Inflammatory macrophage (primary cell): ENCODE results near the gene MAML3.
A peak's percentile ranks its signal among the peaks of the same experiment; 100 is the strongest.

Source experiments
- DNase-seq, 2 donors: peaks; one replicate each; pipeline ENCODE4 v3.0.0-alpha.2; 2020 to 2022

The MAML3 gene

DNA sequence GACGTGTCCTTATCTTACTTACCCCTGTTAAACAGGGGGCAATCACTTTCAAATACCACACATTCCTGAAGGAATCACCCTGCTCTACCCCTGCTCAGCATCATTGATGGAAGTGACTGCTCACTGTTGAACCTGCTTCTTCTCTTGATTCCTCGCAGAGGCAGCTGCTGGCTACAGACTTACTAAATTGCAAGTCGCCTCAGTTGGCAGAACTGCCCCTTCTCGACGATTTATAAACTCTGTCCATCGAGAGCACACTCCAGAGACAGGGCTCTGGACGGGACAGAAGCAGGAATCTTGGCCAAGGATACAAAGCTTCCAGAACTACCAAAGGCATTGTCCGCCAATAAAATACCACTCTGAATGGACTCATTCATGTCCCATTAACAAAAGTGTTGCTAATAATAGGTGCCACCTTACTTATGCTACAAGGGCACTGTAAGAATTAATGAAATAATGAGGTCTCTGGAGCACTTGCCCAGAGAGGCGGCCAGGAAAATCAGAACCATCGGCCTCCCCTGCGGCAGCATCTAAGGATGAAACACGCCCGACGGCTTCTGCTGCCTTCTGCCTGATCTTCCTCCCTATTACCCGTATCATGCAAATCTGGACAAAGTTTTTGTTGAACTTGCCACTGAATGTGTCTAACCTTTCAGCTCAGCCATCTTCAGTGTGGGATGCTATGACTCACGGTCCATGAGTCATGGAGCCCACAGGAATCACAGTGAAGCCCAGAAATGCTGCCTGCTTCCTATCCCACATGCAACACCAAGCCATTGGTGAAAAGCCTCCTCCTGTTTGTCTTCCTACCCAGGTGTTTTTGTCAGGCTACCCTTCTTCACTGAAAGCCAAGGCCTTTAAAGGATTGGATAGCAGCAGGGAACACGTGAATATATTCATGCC, 164.9 kb downstream of the MAML3 start:
- DNase-seq = peak; percentile 77 to 90

- peak in 1 of 2 donors; percentile 41 for DNase-seq
These were observed 166.5 kb downstream of the MAML3 start for GRCh38 chr4:139987502-139987850.

GRCh38 chr4:139986689-139987501, 167.1 kb downstream of the MAML3 start:
- no peak for DNase-seq

- no peak for DNase-seq
These were observed 167.9 kb downstream of the MAML3 start for GRCh38 chr4:139986106-139986505.

- DNase-seq = no peak
These were observed 168.6 kb downstream of the MAML3 start for GRCh38 chr4:139985401-139985800.

DNA sequence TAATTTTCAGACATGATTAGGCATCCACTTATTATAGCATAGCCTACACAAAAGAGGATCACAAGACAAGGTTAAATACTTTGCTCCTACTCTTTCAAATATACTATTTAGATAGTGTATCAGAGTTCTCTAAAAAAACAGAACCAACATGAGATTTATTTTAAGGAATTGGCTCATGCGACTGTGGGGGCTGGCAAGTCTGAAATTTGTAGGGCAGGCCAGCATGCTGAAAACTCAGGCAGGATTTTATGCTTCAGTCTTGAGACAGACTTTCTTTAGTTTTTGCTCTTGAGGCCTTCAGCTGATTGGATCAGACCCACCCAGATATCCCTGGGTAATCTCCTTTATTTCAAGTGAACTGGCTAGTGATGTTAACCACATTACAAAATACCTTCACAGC, 169.5 kb downstream of the MAML3 start:
- peak; percentile 66 to 79 for DNase-seq

GRCh38 chr4:139978692-139979091, 175.3 kb downstream of the MAML3 start:
- DNase-seq = peak; percentile 51 to 64

DNA sequence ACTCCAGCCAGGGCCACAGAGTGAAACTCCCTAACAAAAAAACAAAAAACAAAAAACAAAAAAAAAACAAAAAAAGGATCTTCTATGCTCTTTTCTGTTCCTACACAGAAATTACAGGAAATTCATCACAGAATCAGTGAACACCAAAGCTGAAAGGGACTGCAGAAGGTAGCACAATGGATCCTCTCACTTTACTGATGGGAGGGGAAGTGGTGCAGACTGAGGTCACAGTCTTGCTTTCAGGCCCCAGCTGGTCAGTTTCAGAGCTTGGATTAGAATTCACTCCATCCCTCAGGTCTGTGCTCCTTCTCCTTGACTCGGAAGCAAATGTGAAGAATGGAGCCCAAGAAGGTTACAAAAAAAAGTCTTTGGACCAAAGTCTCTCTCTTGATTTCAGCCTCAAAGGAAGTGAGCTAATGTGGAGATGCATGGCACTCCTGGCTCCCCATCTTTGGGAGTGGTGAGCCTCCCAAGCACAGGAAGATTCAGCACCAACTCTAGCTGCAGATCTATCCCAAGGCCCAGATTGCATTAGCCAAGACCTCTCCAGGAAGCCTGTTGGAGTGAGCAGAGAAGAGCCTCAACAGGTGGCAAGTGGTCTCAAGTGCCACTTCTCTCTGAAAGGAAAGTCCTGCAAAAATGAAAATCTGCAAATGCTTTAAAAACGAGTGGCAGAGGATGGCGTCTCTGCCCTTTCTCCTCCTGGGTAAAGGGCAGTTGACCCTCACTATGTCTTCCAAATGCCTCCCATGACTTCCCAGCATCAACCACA, 176.0 kb downstream of the MAML3 start:
- DNase-seq = no peak

DNA sequence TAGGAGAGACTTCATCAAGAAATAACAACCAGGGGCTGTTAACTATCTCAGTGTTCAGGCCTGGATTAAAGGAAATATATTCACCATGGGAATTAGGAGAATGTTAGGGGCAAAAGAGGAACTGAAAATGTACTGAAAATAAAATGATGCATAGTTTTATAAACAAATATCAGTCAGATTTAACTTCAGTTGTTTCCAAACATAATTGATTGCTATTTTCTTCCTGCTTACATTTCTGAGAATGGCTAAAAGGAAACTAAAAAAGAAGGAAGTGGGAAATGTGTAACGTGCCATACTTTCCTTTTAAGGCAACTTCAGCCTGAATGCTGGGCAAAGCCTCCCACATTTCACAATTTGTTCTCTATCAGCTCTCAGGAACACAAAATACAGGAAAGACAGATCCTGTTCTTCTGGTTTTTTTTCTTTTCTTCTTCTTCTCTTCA, 178.1 kb downstream of the MAML3 start:
- peak; percentile 78 to 84 for DNase-seq

DNA sequence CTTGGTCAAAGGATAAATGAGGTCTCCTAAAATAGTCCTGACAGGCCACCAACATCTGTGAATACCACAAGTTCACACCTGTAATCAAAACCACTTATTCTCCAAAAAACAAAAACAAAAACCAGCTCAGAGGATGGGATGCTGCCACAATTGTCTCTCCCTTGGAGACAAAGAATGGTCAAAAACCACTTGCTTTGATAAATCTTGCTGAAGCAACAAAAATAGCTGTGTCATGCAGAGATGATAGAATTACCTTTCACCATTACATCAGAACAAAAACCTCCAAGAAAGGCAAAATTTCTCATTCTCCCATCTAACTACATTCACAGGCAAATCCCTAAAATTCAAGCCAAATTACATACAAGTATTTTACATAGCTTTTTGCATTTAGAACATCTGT, 180.4 kb downstream of the MAML3 start:
- DNase-seq = no peak

- DNase-seq = no peak
These were observed 181.0 kb downstream of the MAML3 start for GRCh38 chr4:139973015-139973414.

GRCh38 chr4:139972305-139972704, 181.7 kb downstream of the MAML3 start:
- DNase-seq = peak in 1 of 2 donors; percentile 25

DNA sequence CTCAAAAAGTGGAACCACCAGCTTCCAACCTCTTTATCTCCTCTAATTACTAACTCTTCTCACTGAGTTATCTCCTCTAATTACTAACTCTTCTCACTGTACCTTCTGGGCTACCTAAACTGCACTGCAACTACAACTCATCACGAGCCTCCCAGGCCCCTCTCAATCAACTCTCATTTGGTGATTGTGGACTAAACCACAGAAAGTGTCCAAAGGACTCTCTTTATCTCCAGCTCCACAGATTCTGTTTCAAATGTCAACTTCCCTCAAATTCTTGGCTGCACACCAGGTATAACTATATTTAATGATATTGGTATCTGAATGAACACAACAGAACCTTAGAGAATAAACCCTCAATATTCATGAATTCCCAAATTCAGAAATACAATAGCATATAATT, 182.9 kb downstream of the MAML3 start:
- DNase-seq = no peak

- no peak for DNase-seq
These were observed 184.2 kb downstream of the MAML3 start for GRCh38 chr4:139969635-139970266.

- DNase-seq = no peak
These were observed 185.2 kb downstream of the MAML3 start for GRCh38 chr4:139968831-139969230.

DNA sequence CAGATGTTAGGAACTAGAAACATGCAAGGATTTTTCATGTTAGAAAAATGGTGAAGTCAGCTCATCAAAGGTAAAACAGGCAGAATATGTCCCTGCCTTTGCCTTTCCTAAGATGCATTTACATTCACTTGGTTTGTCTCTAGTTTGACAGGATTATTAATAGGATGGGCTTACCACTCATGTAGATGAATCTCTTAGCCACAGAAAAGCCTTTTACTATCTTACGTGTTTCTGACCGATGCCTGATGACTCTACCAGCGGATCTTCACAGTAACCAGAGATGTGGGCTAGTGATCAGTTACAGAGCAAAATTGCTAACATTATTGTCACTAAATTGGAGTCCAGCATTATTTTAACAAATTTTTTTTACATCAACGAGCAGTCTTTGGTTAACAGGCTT, 187.6 kb downstream of the MAML3 start:
- no peak for DNase-seq

GRCh38 chr4:139965789-139966188, 188.2 kb downstream of the MAML3 start:
- DNase-seq = no peak

- DNase-seq = no peak
These were observed 190.3 kb downstream of the MAML3 start for GRCh38 chr4:139963708-139964107.

DNA sequence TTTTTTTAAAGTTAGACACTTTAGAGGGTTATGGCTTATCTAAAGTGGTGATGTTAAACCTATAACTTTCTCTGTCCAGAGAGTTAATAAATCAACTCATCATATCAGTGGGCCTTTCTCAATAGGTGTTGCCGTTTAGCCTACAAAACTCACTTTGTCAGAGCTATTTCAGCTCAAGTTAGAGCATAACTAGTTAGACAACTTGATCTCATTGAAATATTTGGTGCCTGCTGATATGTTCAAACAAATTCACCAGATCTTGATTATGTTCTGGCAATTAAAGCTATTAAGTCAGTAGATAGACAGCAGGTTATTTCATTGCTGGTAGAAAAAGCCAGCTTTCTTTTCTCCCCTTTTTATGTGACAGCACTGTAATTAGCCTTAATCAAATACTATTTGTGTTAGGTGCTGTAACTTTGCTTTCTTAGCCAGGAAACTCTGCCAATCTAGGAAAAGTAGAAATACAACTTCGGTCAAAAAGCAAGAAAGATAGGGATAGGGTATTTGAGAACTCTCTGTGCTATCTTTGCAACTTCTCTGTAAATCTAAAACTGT, 191.8 kb downstream of the MAML3 start:
- no peak for DNase-seq

GRCh38 chr4:139961344-139961946, 192.5 kb downstream of the MAML3 start:
- peak in 1 of 2 donors; percentile 43 for DNase-seq

DNA sequence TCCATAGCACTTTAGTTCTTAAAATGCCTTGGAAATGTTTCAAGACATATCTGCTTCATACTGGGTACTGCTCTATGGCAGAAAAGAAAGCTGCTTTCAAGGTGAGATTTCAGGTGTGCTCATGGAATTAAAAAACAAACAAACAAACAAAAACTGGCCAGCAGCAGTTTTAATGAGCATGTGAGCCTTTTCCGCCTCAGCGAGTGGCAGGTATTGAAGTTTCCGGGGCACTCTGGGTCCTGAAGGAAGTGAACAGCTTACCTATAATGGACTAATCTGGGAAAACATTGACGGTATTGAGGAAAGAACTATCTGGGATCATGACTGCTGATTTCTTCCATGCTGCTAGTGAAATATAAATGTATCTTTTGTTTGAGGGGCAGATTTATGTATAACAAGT, 194.6 kb downstream of the MAML3 start:
- DNase-seq = no peak

DNA sequence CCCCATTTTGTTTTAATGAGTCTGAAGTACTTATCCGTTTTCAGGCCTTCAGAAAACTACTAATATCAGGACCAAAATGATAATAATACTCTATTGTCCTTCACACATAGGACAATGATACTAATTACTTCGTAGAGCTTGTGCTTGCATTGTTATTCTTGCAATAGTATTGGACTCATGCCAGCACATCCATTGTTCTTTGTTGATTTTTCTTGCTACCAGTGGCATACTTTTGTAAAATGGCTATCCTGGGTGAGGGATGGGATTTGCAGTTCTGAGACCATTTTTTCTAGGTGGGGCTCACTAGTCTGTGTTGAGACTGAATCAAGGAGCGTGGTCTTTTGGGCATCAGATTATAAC, 195.3 kb downstream of the MAML3 start:
- no peak for DNase-seq
